Measurements from ENCODE around the gene TM4SF5.
A peak's percentile ranks its signal among the peaks of the same experiment; 100 is the strongest.

Gene TM4SF5

GRCh38 chr17:4815043-4815675 lies 43.5 kb downstream of the TM4SF5 start:
- Histone ChIP-seq H3K4me3 (ENCODE audit: low read depth, low read length) (no peak overlapping the region), H3K27me3 (replicated peaks) (no peaks in the 10 kb centered on the region), H3K36me3 (replicated peaks) (peaks cover 11% of the 10 kb centered on the region), H3K27ac (no peak overlapping the region)
- peak; percentile 55 for TF ChIP-seq CTCF (IDR thresholded peaks at IDR 0.05; ENCODE audit: low read depth, low read length, missing control alignments)
- no peak for DNase-seq
- in situ Hi-C loops (cut with HindIII; ENCODE audit: low pct_ligation_motif_present, low sequenced_read_pairs): no loop called here

GRCh38 chr17:4816826-4817225 lies 45.1 kb downstream of the TM4SF5 start:
- in situ Hi-C loops (cut with HindIII; ENCODE audit: low pct_ligation_motif_present, low sequenced_read_pairs): no loop called here
- no peak for TF ChIP-seq CTCF (IDR thresholded peaks at IDR 0.05; ENCODE audit: low read depth, low read length, missing control alignments)
- Histone ChIP-seq H3K27ac (no peak overlapping the region), H3K27me3 (replicated peaks) (no peaks in the 10 kb centered on the region), H3K36me3 (replicated peaks) (peaks cover 13% of the 10 kb centered on the region), H3K4me3 (ENCODE audit: low read depth, low read length) (no peak overlapping the region)
- no peak for DNase-seq

- no peak for DNase-seq
- in situ Hi-C loops (cut with HindIII; ENCODE audit: low pct_ligation_motif_present, low sequenced_read_pairs): no loop called here
- Histone ChIP-seq H3K4me3 (ENCODE audit: low read depth, low read length) (no peak overlapping the region), H3K27ac (no peak overlapping the region), H3K27me3 (replicated peaks) (no peaks in the 10 kb centered on the region), H3K36me3 (replicated peaks) (peaks cover 13% of the 10 kb centered on the region)
- TF ChIP-seq CTCF (IDR thresholded peaks at IDR 0.05; ENCODE audit: low read depth, low read length, missing control alignments): no peak
These were observed 46.6 kb downstream of the TM4SF5 start for GRCh38 chr17:4818276-4818675.

- no peaks in the 10 kb centered on the region for H3K27me3 ChIP-seq (replicated peaks)
- H3K4me3 ChIP-seq (ENCODE audit: low read depth, low read length): no peak overlapping the region
- no peak for TF ChIP-seq CTCF (IDR thresholded peaks at IDR 0.05; ENCODE audit: low read depth, low read length, missing control alignments)
- H3K27ac ChIP-seq: no peak overlapping the region
- in situ Hi-C loops (cut with HindIII; ENCODE audit: low pct_ligation_motif_present, low sequenced_read_pairs): no loop called here
- H3K36me3 ChIP-seq (replicated peaks): peaks cover 4% of the 10 kb centered on the region
- DNase-seq: no peak
These were observed 51.1 kb downstream of the TM4SF5 start for GRCh38 chr17:4822835-4823234.

GRCh38 chr17:4823373-4824089 lies 51.8 kb downstream of the TM4SF5 start:
- Histone ChIP-seq H3K27ac (no peak overlapping the region), H3K27me3 (replicated peaks) (no peaks in the 10 kb centered on the region), H3K36me3 (replicated peaks) (peaks cover 4% of the 10 kb centered on the region), H3K4me3 (ENCODE audit: low read depth, low read length) (no peak overlapping the region)
- DNase-seq: no peak
- TF ChIP-seq CTCF (IDR thresholded peaks at IDR 0.05; ENCODE audit: low read depth, low read length, missing control alignments): no peak
- in situ Hi-C loops (cut with HindIII; ENCODE audit: low pct_ligation_motif_present, low sequenced_read_pairs): no loop called here

Data from brain microvascular endothelial cell (primary cell).